DOHH2 (cell line): Measurements from ENCODE around the gene DHX38.

Experiments
- EZH2phosphoT487 ChIP-seq: fragments of 200-600 bp; sonication (generic); IDR thresholded peaks from 2 replicates; pipeline ENCODE4 v1.6.1; 2017; ENCODE audit warnings: borderline replicate concordance, mild to moderate bottlenecking, antibody characterized with exemption, low read length, moderate library complexity, mixed read lengths
- TF ChIP-seq, protein P1 (sequence below): fragments of 200-600 bp; sonication (generic); IDR thresholded peaks from one replicate; pipeline ENCODE4 v1.5.1; 2014; ENCODE audit warnings: antibody characterized with exemption, mild to moderate bottlenecking, low read depth, low read length; ENCODE audit not compliant: poor library complexity, severe bottlenecking

DNA sequence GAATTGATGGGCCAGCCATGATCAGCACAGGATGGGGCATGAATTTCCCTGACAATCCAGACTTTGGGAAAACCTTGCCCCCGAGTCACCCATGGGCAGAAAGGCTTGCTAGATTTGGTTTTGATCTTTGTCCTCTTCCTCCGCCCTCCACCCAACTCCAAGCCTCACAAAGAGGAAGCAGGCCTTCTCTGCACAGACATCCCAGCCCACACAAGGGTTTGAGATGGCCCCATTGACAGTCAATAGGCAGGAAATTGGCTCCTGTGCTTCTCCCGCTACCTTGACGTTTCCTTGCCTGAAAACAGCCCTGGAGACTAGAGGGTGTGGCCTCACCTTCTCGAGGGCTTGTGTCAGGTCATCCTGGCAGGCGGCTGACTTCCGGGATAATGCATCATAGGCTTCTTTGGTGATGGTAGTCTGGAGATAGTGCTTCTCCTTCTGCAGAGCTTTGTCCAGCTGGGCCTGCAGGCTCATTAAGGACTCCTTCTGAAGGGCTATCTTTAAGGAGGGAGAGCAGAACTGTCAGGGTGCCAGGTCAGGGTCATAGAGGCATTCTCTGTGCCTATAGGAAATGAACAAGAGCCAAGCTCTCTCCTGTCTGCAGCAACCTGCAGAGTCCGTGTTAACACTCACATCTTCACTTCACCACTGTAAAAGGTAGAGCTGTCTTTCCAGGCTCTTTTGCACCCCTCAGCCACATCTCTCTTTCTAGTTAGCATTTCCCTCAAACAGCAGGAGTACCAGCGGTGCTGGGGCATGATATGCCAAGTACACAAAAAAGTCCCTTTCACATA is 32.2 kb downstream of the DHX38 start:
- TF ChIP-seq, protein P1, sequence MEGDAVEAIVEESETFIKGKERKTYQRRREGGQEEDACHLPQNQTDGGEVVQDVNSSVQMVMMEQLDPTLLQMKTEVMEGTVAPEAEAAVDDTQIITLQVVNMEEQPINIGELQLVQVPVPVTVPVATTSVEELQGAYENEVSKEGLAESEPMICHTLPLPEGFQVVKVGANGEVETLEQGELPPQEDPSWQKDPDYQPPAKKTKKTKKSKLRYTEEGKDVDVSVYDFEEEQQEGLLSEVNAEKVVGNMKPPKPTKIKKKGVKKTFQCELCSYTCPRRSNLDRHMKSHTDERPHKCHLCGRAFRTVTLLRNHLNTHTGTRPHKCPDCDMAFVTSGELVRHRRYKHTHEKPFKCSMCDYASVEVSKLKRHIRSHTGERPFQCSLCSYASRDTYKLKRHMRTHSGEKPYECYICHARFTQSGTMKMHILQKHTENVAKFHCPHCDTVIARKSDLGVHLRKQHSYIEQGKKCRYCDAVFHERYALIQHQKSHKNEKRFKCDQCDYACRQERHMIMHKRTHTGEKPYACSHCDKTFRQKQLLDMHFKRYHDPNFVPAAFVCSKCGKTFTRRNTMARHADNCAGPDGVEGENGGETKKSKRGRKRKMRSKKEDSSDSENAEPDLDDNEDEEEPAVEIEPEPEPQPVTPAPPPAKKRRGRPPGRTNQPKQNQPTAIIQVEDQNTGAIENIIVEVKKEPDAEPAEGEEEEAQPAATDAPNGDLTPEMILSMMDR: no peak
- no peak for TF ChIP-seq EZH2phosphoT487
